IMR-90 (cell line): ENCODE results near the gene VIPR2. TPM values are rescaled to one million over a fixed set of nuclear protein-coding genes. Genes with fewer than 3 reads are reported as not detected.

Experiments used
- ATAC-seq: fragments of 200-7000 bp; cut with Tn5 transposase; 2 replicates; pipeline ENCODE4 v1.9.1; 2020; ENCODE audit warnings: low read depth, mild to moderate bottlenecking, moderate library complexity
- BruUV-seq: library from RNA; stranded (reverse); fragments of 400-500 nt; replicated peaks from 2 replicates; lab custom pipeline; 2021; lab: Mats Ljungman, UMichigan
- CTCF ChIA-PET: fragments of 300-600 bp; formaldehyde crosslinking; extraction: SDS; loops from one replicate; lab custom pipeline; 2021; ENCODE audit warnings: antibody characterized with exemption; lab: Yijun Ruan, JAX
- POLR2A ChIA-PET: fragments of 300-600 bp; sonication (Branson Sonifier 250); formaldehyde crosslinking; loops from one replicate; lab custom pipeline; 2022; ENCODE audit warnings: antibody characterized with exemption; ENCODE audit not compliant: unreplicated experiment; lab: Charles Lee
- DNase-seq: peaks from one replicate; pipeline ENCODE4 v3.0.0; 2013
- H2AFZ ChIP-seq: replicated peaks from 2 replicates; pipeline ENCODE3; 2013; ENCODE audit warnings: low read length, mild to moderate bottlenecking; ENCODE audit not compliant: poor library complexity
- H2AK5ac ChIP-seq: 2 replicates; pipeline ENCODE4 v1.6.1; 2013; ENCODE audit warnings: low read depth, low read length, inconsistent platforms
- H2AK9ac ChIP-seq: replicated peaks from 2 replicates; pipeline ENCODE3; 2013; ENCODE audit warnings: mild to moderate bottlenecking, low read depth, low read length, moderate library complexity; ENCODE audit not compliant: poor library complexity
- H2BK120ac ChIP-seq: 2 replicates; pipeline ENCODE4 v1.6.1; 2013; ENCODE audit warnings: low read depth, low read length, inconsistent platforms
- H2BK15ac ChIP-seq: 3 replicates; pipeline ENCODE4 v1.6.1; 2013; ENCODE audit warnings: low read depth, low read length, inconsistent platforms
- H2BK20ac ChIP-seq: 2 replicates; pipeline ENCODE4 v1.6.1; 2013; ENCODE audit warnings: low read depth, mild to moderate bottlenecking, inconsistent platforms, low read length, moderate library complexity
- H2BK5ac ChIP-seq: 2 replicates; pipeline ENCODE4 v1.6.1; 2013; ENCODE audit warnings: mild to moderate bottlenecking, low read depth, low read length, inconsistent platforms; ENCODE audit not compliant: poor library complexity, severe bottlenecking
- H3K14ac ChIP-seq: replicated peaks from 2 replicates; pipeline ENCODE4 v1.6.1; 2013; ENCODE audit warnings: low read depth, low read length, inconsistent platforms
- H3K18ac ChIP-seq: 2 replicates; pipeline ENCODE4 v1.6.1; 2013; ENCODE audit warnings: low read depth, low read length, control low read depth
- H3K23ac ChIP-seq: 2 replicates; pipeline ENCODE4 v1.6.1; 2013; ENCODE audit warnings: low read depth, low read length, inconsistent platforms
- H3K27ac ChIP-seq: 2 replicates; pipeline ENCODE4 v1.5.1; 2013; ENCODE audit warnings: mild to moderate bottlenecking, control low read depth, low read length; ENCODE audit not compliant: insufficient read depth
- H3K27me3 ChIP-seq: 2 replicates; pipeline ENCODE4 v1.6.1; 2013; ENCODE audit warnings: low read length; ENCODE audit not compliant: control insufficient read depth, insufficient read depth
- H3K36me3 ChIP-seq: 2 replicates; pipeline ENCODE4 v1.6.1; 2013; ENCODE audit warnings: low read length, mixed read lengths; ENCODE audit not compliant: control insufficient read depth, insufficient read depth
- H3K4ac ChIP-seq: 2 replicates; pipeline ENCODE4 v1.6.1; 2013; ENCODE audit warnings: low read depth, low read length, inconsistent platforms
- H3K4me1 ChIP-seq: 2 replicates; pipeline ENCODE4 v1.6.1; 2013; ENCODE audit warnings: low read length, mixed read lengths; ENCODE audit not compliant: control insufficient read depth, insufficient read depth
- H3K4me2 ChIP-seq: 2 replicates; pipeline ENCODE4 v1.6.1; 2013; ENCODE audit warnings: low read depth, mild to moderate bottlenecking, control low read depth, low read length, moderate library complexity
- H3K4me3 ChIP-seq: 2 replicates; pipeline ENCODE4 v1.5.1; 2013; ENCODE audit warnings: low read depth, mild to moderate bottlenecking, control low read depth, low read length, moderate library complexity; ENCODE audit not compliant: insufficient read depth
- H3K56ac ChIP-seq: 2 replicates; pipeline ENCODE4 v1.6.1; 2013; ENCODE audit warnings: low read length, inconsistent platforms; ENCODE audit not compliant: insufficient read depth; ENCODE audit errors: extremely low read depth
- H3K79me1 ChIP-seq, 2 experiments: 2 replicates each; pipeline ENCODE4 v1.6.1; 2013; ENCODE audit warnings: low read length in 2 of 2, inconsistent platforms in 1 of 2, low read depth in 1 of 2
- H3K9ac ChIP-seq: 2 replicates; pipeline ENCODE4 v1.6.1; 2013; ENCODE audit warnings: low read depth, low read length, control low read depth
- H3K9me1 ChIP-seq: 2 replicates; pipeline ENCODE4 v1.6.1; 2013; ENCODE audit warnings: low read length, inconsistent platforms; ENCODE audit not compliant: insufficient read depth
- H3K9me3 ChIP-seq: 2 replicates; pipeline ENCODE4 v1.6.1; 2013; ENCODE audit warnings: low read length; ENCODE audit not compliant: control insufficient read depth, insufficient read depth
- H4K20me1 ChIP-seq: 2 replicates; pipeline ENCODE4 v1.6.1; 2013; ENCODE audit warnings: low read length, inconsistent platforms; ENCODE audit not compliant: insufficient read depth
- H4K5ac ChIP-seq: 2 replicates; pipeline ENCODE4 v1.6.1; 2013; ENCODE audit warnings: mild to moderate bottlenecking, low read depth, low read length, control low read depth
- H4K8ac ChIP-seq, 2 experiments: 2 replicates each; pipeline ENCODE4 v1.6.1; 2013; ENCODE audit warnings: low read depth in 2 of 2, low read length in 2 of 2, control low read depth in 1 of 2, inconsistent platforms in 1 of 2
- H4K91ac ChIP-seq: 2 replicates; pipeline ENCODE4 v1.6.1; 2013; ENCODE audit warnings: low read depth, low read length, inconsistent platforms; ENCODE audit not compliant: insufficient read depth
- CEBPB ChIP-seq: IDR thresholded peaks from 2 replicates; pipeline ENCODE4 v1.6.1; 2012; ENCODE audit warnings: low read depth, low read length, improper control_type of control experiment
- NFE2L2 ChIP-seq: fragments of 150-350 bp; IDR thresholded peaks from 2 replicates; pipeline ENCODE4 v1.6.1; 2016; ENCODE audit warnings: low read depth, mild to moderate bottlenecking, low read length
- POLR2A ChIP-seq: IDR thresholded peaks from 2 replicates; pipeline ENCODE4 v1.6.1; 2012; ENCODE audit warnings: mild to moderate bottlenecking, low read depth, low read length
- RAD21 ChIP-seq: IDR thresholded peaks from 2 replicates; pipeline ENCODE4 v1.6.1; 2012; ENCODE audit warnings: low read length, improper control_type of control experiment
- WGBS, 2 experiments: methylation state at CpG; one replicate each; pipeline versions ENCODE4 v1.1.5 to v1.1.7; 2013; ENCODE audit warnings: missing lambda C conversion rate in 2 of 2; ENCODE audit not compliant: insufficient read length in 1 of 2; ENCODE audit errors: extremely low coverage in 2 of 2; 5-methylcytosine and 5-hydroxymethylcytosine counted together
- dilution Hi-C: fragments of 300-500 bp; cut with HindIII; formaldehyde crosslinking; loops from one replicate; pipeline ENCODE4 v1.14.3; 2018; ENCODE audit warnings: low sequenced_read_pairs; ENCODE audit not compliant: unreplicated experiment
- in situ Hi-C: fragments of 300-500 bp; cut with MboI; formaldehyde crosslinking; loops from 3 replicates; pipeline ENCODE4 v1.14.3; 2019; ENCODE audit warnings: low sequenced_read_pairs, inconsistent platforms, mixed read lengths
- intact Hi-C: fragments of 100-400 bp; cut with micrococcal nuclease; formaldehyde crosslinking; loops from 2 replicates; pipeline ENCODE4 v1.10.0; 2022
- polyA plus RNA-seq, 3 experiments: library from polyadenylated mRNA; depleted of rRNA; stranded (reverse); fragments of >200 nt; gene quantifications; 2 replicates each; pipeline ENCODE4 v1.2.3, GENCODE V29; 2012; ENCODE audit warnings: low replicate concordance in 1 of 3
- total RNA-seq: library from RNA; depleted of rRNA; stranded (reverse); fragments of >200 nt; gene quantifications from 2 replicates; pipeline ENCODE4 v1.2.3, GENCODE V29; 2012

VIPR2 gene
- total and polyA plus RNA-seq, 2 of the 4 experiments (the other 2 are of a cell fraction) = not detected

GRCh38 chr7:159104188-159104920 is 40.3 kb downstream of the VIPR2 start:
- H3K18ac ChIP-seq = no peak overlapping the region
- H3K4ac ChIP-seq = no peak overlapping the region
- H3K23ac ChIP-seq = no peak overlapping the region
- H3K4me2 ChIP-seq = no peak overlapping the region
- H3K9me1 ChIP-seq = no peaks in the 10 kb centered on the region
- dilution Hi-C loops (no loop called here), intact Hi-C loops (no loop called here), in situ Hi-C loops (no loop called here)
- no peaks in the 10 kb centered on the region for H3K36me3 ChIP-seq
- no peak for TF ChIP-seq POLR2A
- TF ChIP-seq RAD21 = no peak
- no peak for TF ChIP-seq NFE2L2
- no peak for TF ChIP-seq CEBPB
- H2AFZ ChIP-seq = no peak overlapping the region
- H3K4me1 ChIP-seq = no peaks in the 10 kb centered on the region
- DNase-seq (no peak), ATAC-seq (no peak)
- no peak overlapping the region for H2AK9ac ChIP-seq
- H3K79me1 ChIP-seq = no peaks in the 10 kb centered on the region
- H2BK5ac ChIP-seq = no peak overlapping the region
- WGBS, 2 experiments = 65% methylated on average over 9 of the region's 19 CpGs; no CpG with 5 or more reads in 1 of the 2 experiments
- BruUV-seq = no TSS peak
- H4K8ac ChIP-seq = no peak overlapping the region
- H2BK120ac ChIP-seq = no peak overlapping the region
- no peak overlapping the region for H3K4me3 ChIP-seq
- H4K91ac ChIP-seq = no peak overlapping the region
- no peaks in the 10 kb centered on the region for H3K27me3 ChIP-seq
- no peak overlapping the region for H3K9ac ChIP-seq
- no peak overlapping the region for H2AK5ac ChIP-seq
- no peak overlapping the region for H2BK20ac ChIP-seq
- peaks cover 49% of the 10 kb centered on the region for H3K9me3 ChIP-seq
- CTCF ChIA-PET = no interaction called here
- H3K14ac ChIP-seq = no peak overlapping the region
- H4K5ac ChIP-seq = no peak overlapping the region
- H3K27ac ChIP-seq = no peak overlapping the region
- H3K56ac ChIP-seq = no peak overlapping the region
- H4K20me1 ChIP-seq = no peaks in the 10 kb centered on the region
- no peak overlapping the region for H2BK15ac ChIP-seq
- POLR2A ChIA-PET = no interaction called here
